Epithelial cell of alveolus of lung (primary cell): ENCODE measurements around the gene SPAG6. TPM values are rescaled to one million over a fixed set of nuclear protein-coding genes. Genes with fewer than 3 reads are reported as not detected.

Experiments used
- total RNA-seq: library from RNA; depleted of rRNA; stranded (reverse); fragments of >200 nt; gene quantifications from 2 replicates; pipeline ENCODE4 v1.2.1, GENCODE V29; 2015

SPAG6 gene
- not detected in 2 replicates for total RNA-seq

DNA sequence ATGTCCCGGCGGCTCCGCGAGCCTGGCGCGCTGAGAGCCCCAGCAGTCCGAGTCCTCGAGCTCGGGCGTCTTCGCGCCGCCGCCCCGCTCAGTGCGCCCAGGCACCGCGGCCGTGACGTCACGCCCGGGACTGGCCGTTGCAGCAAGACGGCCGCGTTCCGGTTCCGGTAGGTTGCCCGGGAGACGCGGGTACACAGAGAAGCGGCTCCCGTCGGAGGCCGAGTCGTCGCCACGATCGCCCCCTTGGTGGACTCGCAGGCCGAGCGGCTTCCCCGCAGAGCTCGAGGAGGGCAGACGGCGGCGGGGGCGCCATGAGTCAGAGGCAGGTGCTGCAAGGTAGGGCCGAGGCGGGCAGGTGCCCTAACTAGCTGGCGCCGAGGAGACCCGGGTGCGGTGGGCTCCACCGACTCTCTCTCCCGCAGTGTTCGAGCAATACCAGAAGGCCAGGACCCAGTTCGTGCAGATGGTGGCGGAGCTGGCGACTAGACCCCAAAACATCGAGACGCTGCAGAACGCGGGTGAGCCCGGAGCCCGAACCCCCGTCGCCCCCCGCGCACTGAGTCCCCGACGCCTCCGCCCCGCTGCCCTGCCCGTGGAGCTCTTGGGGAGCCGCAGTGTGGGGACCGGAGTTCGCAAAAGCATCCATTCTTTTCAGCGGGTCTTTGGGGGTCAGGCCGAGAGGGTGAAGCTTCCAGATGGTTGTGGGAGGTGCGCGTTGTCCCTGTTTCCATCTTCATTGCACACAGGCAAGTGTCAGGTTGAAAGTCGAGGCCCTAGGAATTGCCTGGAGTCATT is at the start of gene SPAG6:
SPAG6 (plus strand) TSS at position 196 of the 795 bp plus-strand sequence; CDS start at position 312, 116 bp downstream.

DNA sequence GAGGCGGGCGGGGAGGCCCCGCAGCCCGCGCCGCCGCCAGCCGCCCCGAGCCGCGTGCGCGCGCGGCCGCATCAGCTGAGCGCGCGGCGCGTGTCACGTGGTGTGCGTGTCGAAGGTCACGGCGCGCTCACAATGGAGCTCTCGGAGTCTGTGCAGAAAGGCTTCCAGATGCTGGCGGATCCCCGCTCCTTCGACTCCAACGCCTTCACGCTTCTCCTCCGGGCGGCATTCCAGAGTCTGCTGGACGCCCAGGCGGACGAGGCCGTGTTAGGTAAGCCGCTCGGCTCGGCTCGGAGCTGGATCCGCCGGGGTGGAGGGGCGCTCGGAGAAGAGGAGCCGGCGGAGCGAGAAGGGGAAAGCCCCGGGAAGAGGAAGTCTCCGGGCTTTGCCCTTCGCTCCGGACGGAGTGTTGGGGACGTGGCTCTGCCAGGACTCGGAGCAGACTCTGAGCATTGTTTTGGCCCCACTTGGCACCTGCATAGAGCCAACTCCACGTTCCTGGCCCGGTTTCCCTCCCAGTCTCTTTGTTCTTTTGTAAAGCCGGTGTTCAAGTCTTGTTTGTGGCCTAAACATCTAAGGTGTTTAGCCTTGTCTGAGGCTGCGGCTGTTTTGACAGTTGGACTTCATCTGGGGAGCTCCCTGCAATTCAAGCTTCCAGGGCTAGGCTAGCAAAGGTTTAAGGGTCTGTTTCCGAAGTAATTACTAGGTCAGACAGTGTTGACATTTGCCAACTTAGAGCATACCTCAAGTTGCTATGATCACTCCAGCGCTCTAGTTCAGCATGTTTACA is 28.8 kb upstream of the SPAG6 start, which contains the start of gene COMMD3:
COMMD3 (plus strand) TSS at position 103 of the 790 bp plus-strand sequence; CDS start at position 133, 30 bp downstream.

DNA sequence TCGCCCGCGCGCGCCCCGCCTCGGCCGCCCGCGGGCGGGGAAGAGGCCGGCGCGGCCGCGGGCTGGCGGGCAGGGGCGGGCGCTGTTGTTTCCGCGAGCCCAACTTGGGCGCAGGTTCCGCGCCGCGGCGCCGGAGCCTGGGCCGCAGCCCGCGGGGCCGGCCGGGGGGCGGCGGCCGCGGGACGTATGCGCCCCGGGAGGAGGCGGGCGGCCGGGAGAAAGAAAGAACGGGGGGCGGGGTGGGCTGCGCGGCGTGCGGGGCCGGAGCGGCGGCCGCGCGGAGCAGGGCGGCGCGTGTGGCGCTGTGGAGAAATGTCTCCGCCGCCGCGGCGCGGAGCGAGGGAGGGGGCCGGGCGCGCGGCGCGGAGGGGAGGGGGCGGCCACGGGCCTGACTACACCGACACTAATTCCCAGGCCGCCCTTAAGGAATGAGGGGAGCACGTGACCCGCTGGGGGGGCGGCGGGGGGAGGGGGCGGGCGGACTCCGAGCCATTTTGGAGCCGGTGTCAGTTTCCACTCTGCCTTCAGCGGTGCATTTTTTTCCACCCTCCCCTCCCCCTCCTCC is 24.6 kb upstream of the SPAG6 start, which contains the start of gene BMI1:
BMI1 (plus strand) TSS at position 509 of the 565 bp plus-strand sequence. CDS start 5,351 bp downstream, outside the sequence.

Other genes starting within 250 kb of the SPAG6 start
- not detected in 2 replicates for gene EBLN1, start 127.5 kb upstream of the SPAG6 start, total RNA-seq
- gene COMMD3, start 29.1 kb upstream of the SPAG6 start, total RNA-seq: 36.3 and 37.3 TPM in 2 replicates
- gene BMI1, start 24.4 kb upstream of the SPAG6 start, total RNA-seq: 23.1 and 52.5 TPM in 2 replicates